Keratinocyte (primary cell): ENCODE measurements around the gene SAFB. TPM values are rescaled to one million over a fixed set of nuclear protein-coding genes. Genes with fewer than 3 reads are reported as not detected.

ENCODE experiments used
- DNase-seq: peaks from one replicate; pipeline ENCODE4 v3.0.0-alpha.2; 2011; ENCODE audit warnings: low read depth, missing footprints, low spot score
- FAIRE-seq: peaks from 2 replicates; lab custom pipeline; 2011; peaks lifted over from hg19 to GRCh38; lab: Jason Lieb, UNC
- H2AFZ ChIP-seq: 2 replicates; pipeline ENCODE4 v1.6.0; 2012; ENCODE audit warnings: low read length, control low read depth, inconsistent platforms; ENCODE audit not compliant: control insufficient read depth
- H3K27ac ChIP-seq: 2 replicates; pipeline ENCODE4 v1.5.1; 2011; ENCODE audit warnings: low read length; ENCODE audit not compliant: control insufficient read depth, insufficient read depth
- H3K27me3 ChIP-seq: 3 replicates; pipeline ENCODE4 v1.6.0; 2011; ENCODE audit warnings: low read length; ENCODE audit not compliant: control insufficient read depth, insufficient read depth; ENCODE audit errors: extremely low read depth
- H3K36me3 ChIP-seq, 2 experiments: 2 replicates in 1 of 2; 3 replicates in 1 of 2; pipeline ENCODE4 v1.5.1; 2011; ENCODE audit warnings: low read length in 2 of 2, mild to moderate bottlenecking in 1 of 2; ENCODE audit not compliant: control insufficient read depth in 2 of 2, insufficient read depth in 2 of 2; ENCODE audit errors: extremely low read depth in 1 of 2
- H3K4me1 ChIP-seq: 3 replicates; pipeline ENCODE4 v1.5.1; 2011; ENCODE audit warnings: low read length; ENCODE audit not compliant: control insufficient read depth, insufficient read depth; ENCODE audit errors: extremely low read depth
- H3K4me2 ChIP-seq: 3 replicates; pipeline ENCODE4 v1.6.0; 2011; ENCODE audit warnings: low read depth, low read length; ENCODE audit not compliant: control insufficient read depth, insufficient read depth; ENCODE audit errors: extremely low read depth
- H3K4me3 ChIP-seq, 3 experiments: fragments of 200-600 bp in 1 of 3; sonication (generic) in 1 of 3; 2 replicates in 2 of 3; 3 replicates in 1 of 3; pipeline ENCODE4 v1.5.1; 2011 to 2016; ENCODE audit warnings: low read length in 3 of 3, mild to moderate bottlenecking in 3 of 3, control low read depth in 2 of 3, inconsistent platforms in 1 of 3, low read depth in 1 of 3, mixed read lengths in 1 of 3, mixed run types in 1 of 3, moderate library complexity in 1 of 3; ENCODE audit not compliant: control insufficient read depth in 2 of 3, insufficient read depth in 2 of 3; ENCODE audit errors: extremely low read depth in 1 of 3
- H3K79me2 ChIP-seq: 2 replicates; pipeline ENCODE4 v1.6.0; 2012; ENCODE audit warnings: low read length; ENCODE audit not compliant: control insufficient read depth, insufficient read depth
- H3K9ac ChIP-seq: 3 replicates; pipeline ENCODE4 v1.6.0; 2011; ENCODE audit warnings: low read length; ENCODE audit not compliant: control insufficient read depth, insufficient read depth; ENCODE audit errors: extremely low read depth
- H3K9me1 ChIP-seq: 3 replicates; pipeline ENCODE4 v1.6.0; 2011; ENCODE audit warnings: low read length; ENCODE audit not compliant: control insufficient read depth, insufficient read depth; ENCODE audit errors: extremely low read depth
- H3K9me3 ChIP-seq: 2 replicates; pipeline ENCODE4 v1.5.1; 2012; ENCODE audit warnings: low read depth, low read length; ENCODE audit not compliant: control insufficient read depth
- H4K20me1 ChIP-seq: 3 replicates; pipeline ENCODE4 v1.6.0; 2011; ENCODE audit warnings: low read length; ENCODE audit not compliant: control insufficient read depth, insufficient read depth; ENCODE audit errors: extremely low read depth
- EZH2 ChIP-seq: IDR thresholded peaks from one replicate; pipeline ENCODE4 v1.6.1; 2012; ENCODE audit warnings: inconsistent platforms, mild to moderate bottlenecking, low read length, moderate library complexity
- dilution Hi-C: fragments of 300-500 bp; cut with MboI; formaldehyde crosslinking; loops from one replicate; pipeline ENCODE4 v1.7.0; 2020; ENCODE audit warnings: low sequenced_read_pairs; ENCODE audit not compliant: extremely low pct_ligation_motif_present
- polyA plus RNA-seq, 5 experiments: library from polyadenylated mRNA; depleted of rRNA in 3 of 5; stranded (reverse) in 3 of 5; stranded (forward) in 1 of 5; unstranded in 1 of 5; fragments of >200 nt; gene quantifications; 1 replicate in 1 of 5; 2 replicates in 3 of 5; 3 replicates in 1 of 5; pipeline versions ENCODE4 v1.2.1 to v1.2.3, GENCODE V29; 2011 to 2012; ENCODE audit warnings: missing spikeins in 2 of 5, low read depth in 1 of 5, low replicate concordance in 1 of 5
- TF ChIP-seq, protein P1 (sequence below), 3 experiments: IDR thresholded peaks in 1 of 3; conservative IDR thresholded peaks in 1 of 3; optimal IDR thresholded peaks in 1 of 3; 2 replicates in 2 of 3; 3 replicates in 1 of 3; pipeline versions ENCODE3 to v1.5.1; 2011; ENCODE audit warnings: low read length in 3 of 3, mild to moderate bottlenecking in 3 of 3, moderate library complexity in 2 of 3, control low read depth in 1 of 3, inconsistent platforms in 1 of 3; ENCODE audit not compliant: insufficient read depth in 2 of 3; ENCODE audit errors: extremely low read depth in 1 of 3

Gene SAFB
- polyA plus RNA-seq, 1 donor (not counting 4 experiments of a cell fraction or from before 2014, with no cell fraction given), result 34.0 TPM

GRCh38 chr19:5631567-5632240 is 8.8 kb downstream of the SAFB start:
- Histone ChIP-seq H4K20me1 (peaks cover 40% of the 10 kb centered on the region), H3K4me2 (no peak overlapping the region), H3K9ac (no peak overlapping the region), H3K9me3 (no peaks in the 10 kb centered on the region), H3K79me2 (peaks cover 96% of the 10 kb centered on the region), H3K27ac (no peak overlapping the region), H3K4me3 (no peak overlapping the region), H3K27me3 (no peaks in the 10 kb centered on the region), H3K9me1 (peaks cover 6% of the 10 kb centered on the region), H2AFZ (no peak overlapping the region), H3K36me3 (peaks cover 17 to 35% of the 10 kb centered on the region in 2 experiments), H3K4me1 (no peaks in the 10 kb centered on the region)
- FAIRE-seq (no peak), DNase-seq (no peak)
- no peak for TF ChIP-seq EZH2
- dilution Hi-C loops, result no loop called here

DNA sequence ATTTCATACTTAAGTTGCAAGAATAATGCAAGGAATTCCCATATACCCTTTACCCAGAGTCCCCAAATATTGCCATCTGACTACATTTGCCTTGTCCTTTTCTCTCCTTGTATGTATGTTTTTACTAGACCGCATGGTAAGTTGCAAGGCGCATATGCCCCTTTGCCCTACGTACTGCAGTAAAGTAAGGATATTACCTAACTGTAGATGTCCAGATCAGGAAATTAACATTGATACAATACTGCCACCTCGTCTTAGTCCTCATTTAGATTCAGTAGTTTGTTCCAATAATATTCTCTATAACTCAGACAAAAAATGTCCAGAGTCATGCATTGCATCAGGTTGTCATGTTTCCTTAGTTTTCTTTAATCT is 9.3 kb downstream of the SAFB start:
- Histone ChIP-seq H4K20me1 (peaks cover 38% of the 10 kb centered on the region), H3K4me2 (no peak overlapping the region), H3K9me1 (peaks cover 6% of the 10 kb centered on the region), H3K79me2 (peaks cover 96% of the 10 kb centered on the region), H3K9me3 (no peaks in the 10 kb centered on the region), H3K36me3 (peaks cover 14 to 30% of the 10 kb centered on the region in 2 experiments), H3K9ac (no peak overlapping the region), H2AFZ (no peak overlapping the region), H3K27me3 (no peaks in the 10 kb centered on the region), H3K4me3 (no peak overlapping the region), H3K4me1 (no peaks in the 10 kb centered on the region), H3K27ac (no peak overlapping the region)
- dilution Hi-C loops, result no loop called here
- no peak for TF ChIP-seq EZH2
- TF ChIP-seq, protein P1, sequence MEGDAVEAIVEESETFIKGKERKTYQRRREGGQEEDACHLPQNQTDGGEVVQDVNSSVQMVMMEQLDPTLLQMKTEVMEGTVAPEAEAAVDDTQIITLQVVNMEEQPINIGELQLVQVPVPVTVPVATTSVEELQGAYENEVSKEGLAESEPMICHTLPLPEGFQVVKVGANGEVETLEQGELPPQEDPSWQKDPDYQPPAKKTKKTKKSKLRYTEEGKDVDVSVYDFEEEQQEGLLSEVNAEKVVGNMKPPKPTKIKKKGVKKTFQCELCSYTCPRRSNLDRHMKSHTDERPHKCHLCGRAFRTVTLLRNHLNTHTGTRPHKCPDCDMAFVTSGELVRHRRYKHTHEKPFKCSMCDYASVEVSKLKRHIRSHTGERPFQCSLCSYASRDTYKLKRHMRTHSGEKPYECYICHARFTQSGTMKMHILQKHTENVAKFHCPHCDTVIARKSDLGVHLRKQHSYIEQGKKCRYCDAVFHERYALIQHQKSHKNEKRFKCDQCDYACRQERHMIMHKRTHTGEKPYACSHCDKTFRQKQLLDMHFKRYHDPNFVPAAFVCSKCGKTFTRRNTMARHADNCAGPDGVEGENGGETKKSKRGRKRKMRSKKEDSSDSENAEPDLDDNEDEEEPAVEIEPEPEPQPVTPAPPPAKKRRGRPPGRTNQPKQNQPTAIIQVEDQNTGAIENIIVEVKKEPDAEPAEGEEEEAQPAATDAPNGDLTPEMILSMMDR (optimal IDR thresholded peaks at IDR 0.05 in 1 of 3, IDR thresholded peaks at IDR 0.05 in 1 of 3, conservative IDR thresholded peaks at IDR 0.05 in 1 of 3; ENCODE audit: extremely low read depth in 1 of 3, insufficient read depth in 2 of 3, low read length in 3 of 3), result no peak
- FAIRE-seq, result no peak
- DNase-seq, result no peak

GRCh38 chr19:5632657-5633056 is 9.8 kb downstream of the SAFB start:
- Histone ChIP-seq H3K79me2 (peaks cover 96% of the 10 kb centered on the region), H3K9me1 (peaks cover 9% of the 10 kb centered on the region), H3K4me3 (no peak overlapping the region), H3K36me3 (peaks cover 11 to 25% of the 10 kb centered on the region in 2 experiments), H2AFZ (no peak overlapping the region), H3K4me1 (no peaks in the 10 kb centered on the region), H3K27ac (no peak overlapping the region), H4K20me1 (peaks cover 37% of the 10 kb centered on the region), H3K9me3 (no peaks in the 10 kb centered on the region), H3K27me3 (no peaks in the 10 kb centered on the region), H3K9ac (no peak overlapping the region), H3K4me2 (no peak overlapping the region)
- FAIRE-seq (no peak), DNase-seq (no peak)
- dilution Hi-C loops, result no loop called here
- no peak for TF ChIP-seq EZH2
- TF ChIP-seq, protein P1 (optimal IDR thresholded peaks at IDR 0.05 in 1 of 3, IDR thresholded peaks at IDR 0.05 in 1 of 3, conservative IDR thresholded peaks at IDR 0.05 in 1 of 3; ENCODE audit: extremely low read depth in 1 of 3, insufficient read depth in 2 of 3, low read length in 3 of 3), result no peak
